DND-41 (cell line): ENCODE data around the gene BGN.

Experiments
- ATAC-seq: fragments of 200-7000 bp; cut with Tn5 transposase; 3 replicates; pipeline ENCODE4 v1.9.1; 2021; ENCODE audit warnings: low read depth; ENCODE audit not compliant: insufficient read depth
- DNase-seq: peaks from one replicate; pipeline ENCODE4 v3.0.0-alpha.2; 2020
- H2AFZ ChIP-seq: 2 replicates; pipeline ENCODE4 v1.6.0; 2012; ENCODE audit warnings: low read depth, low read length
- H3K27ac ChIP-seq: 2 replicates; pipeline ENCODE4 v1.5.1; 2012; ENCODE audit warnings: low read length, inconsistent platforms
- H3K27me3 ChIP-seq: fragments of 200-600 bp; sonication (generic); 2 replicates; pipeline ENCODE4 v1.6.0; 2012; ENCODE audit warnings: low read length, mild to moderate bottlenecking, inconsistent platforms; ENCODE audit not compliant: insufficient read depth, poor library complexity
- H3K36me3 ChIP-seq: 2 replicates; pipeline ENCODE4 v1.5.1; 2012; ENCODE audit warnings: low read length, inconsistent platforms; ENCODE audit not compliant: insufficient read depth
- H3K4me1 ChIP-seq: 2 replicates; pipeline ENCODE4 v1.5.1; 2012; ENCODE audit warnings: mild to moderate bottlenecking, low read length; ENCODE audit not compliant: insufficient read depth
- H3K4me2 ChIP-seq: 2 replicates; pipeline ENCODE4 v1.6.0; 2012; ENCODE audit warnings: mild to moderate bottlenecking, moderate library complexity, low read length, inconsistent platforms; ENCODE audit not compliant: insufficient read depth
- H3K4me3 ChIP-seq, 2 experiments: fragments of 200-600 bp in 1 of 2; shearing (Covaris generic) in 1 of 2; 2 replicates each; pipeline ENCODE4 v1.5.1; 2012 to 2016; ENCODE audit warnings: inconsistent platforms in 2 of 2, low read length in 2 of 2, mild to moderate bottlenecking in 2 of 2, low read depth in 1 of 2, moderate library complexity in 1 of 2
- H3K79me2 ChIP-seq: 2 replicates; pipeline ENCODE4 v1.6.0; 2012; ENCODE audit warnings: low read length, inconsistent platforms; ENCODE audit not compliant: insufficient read depth
- H3K9ac ChIP-seq: 2 replicates; pipeline ENCODE4 v1.6.0; 2012; ENCODE audit warnings: low read depth, mild to moderate bottlenecking, inconsistent platforms, low read length, moderate library complexity
- H3K9me3 ChIP-seq: 2 replicates; pipeline ENCODE4 v1.5.1; 2012; ENCODE audit warnings: low read length, moderate library complexity, mild to moderate bottlenecking, inconsistent platforms; ENCODE audit not compliant: insufficient read depth, severe bottlenecking
- H4K20me1 ChIP-seq: 2 replicates; pipeline ENCODE4 v1.6.0; 2012; ENCODE audit warnings: low read length; ENCODE audit not compliant: insufficient read depth
- EZH2 ChIP-seq: IDR thresholded peaks from 3 replicates; pipeline ENCODE4 v1.6.1; 2012; ENCODE audit warnings: borderline replicate concordance, low read depth, mild to moderate bottlenecking, moderate library complexity, low read length, inconsistent platforms; ENCODE audit not compliant: severe bottlenecking
- TF ChIP-seq, protein P1 (sequence below): IDR thresholded peaks from 2 replicates; pipeline ENCODE4 v1.5.1; 2012; ENCODE audit warnings: borderline replicate concordance, low read length, moderate library complexity, mild to moderate bottlenecking; ENCODE audit not compliant: poor library complexity, severe bottlenecking; ENCODE audit errors: extremely low read depth

BGN gene

DNA sequence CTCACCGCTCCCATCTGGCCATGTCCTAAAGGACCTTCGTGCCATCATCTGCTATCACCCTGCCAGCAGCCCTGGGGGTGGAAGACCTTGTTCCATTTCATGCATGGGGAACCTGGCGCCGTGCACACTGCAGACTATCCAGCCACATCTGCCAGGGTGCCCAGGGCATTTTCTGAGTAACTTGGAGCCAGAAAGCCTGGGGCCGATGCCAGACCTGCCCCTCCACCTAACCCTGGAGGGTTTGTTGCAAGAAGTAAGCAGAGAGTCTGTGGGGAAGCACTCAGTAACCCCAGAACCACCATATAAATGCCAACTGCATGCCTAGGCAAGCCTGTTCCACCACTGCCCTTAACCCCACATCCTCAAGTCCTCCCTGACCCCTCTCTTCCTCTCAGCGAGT lies 31.7 kb upstream of the BGN start:
- DNase-seq (no peak), ATAC-seq (no peak)
- Histone ChIP-seq H3K4me3 (no peak overlapping the region), H3K27ac (no peak overlapping the region), H3K27me3 (no peaks in the 10 kb centered on the region), H3K9ac (no peak overlapping the region), H3K79me2 (peaks cover 10% of the 10 kb centered on the region; the same call in 1 of the 2 replicates), H3K4me2 (no peak overlapping the region), H3K4me1 (no peaks in the 10 kb centered on the region), H3K9me3 (no peaks in the 10 kb centered on the region), H2AFZ (no peak overlapping the region), H4K20me1 (peaks cover 19% of the 10 kb centered on the region), H3K36me3 (peaks cover 47% of the 10 kb centered on the region)
- no peak for TF ChIP-seq EZH2
- TF ChIP-seq, protein P1, sequence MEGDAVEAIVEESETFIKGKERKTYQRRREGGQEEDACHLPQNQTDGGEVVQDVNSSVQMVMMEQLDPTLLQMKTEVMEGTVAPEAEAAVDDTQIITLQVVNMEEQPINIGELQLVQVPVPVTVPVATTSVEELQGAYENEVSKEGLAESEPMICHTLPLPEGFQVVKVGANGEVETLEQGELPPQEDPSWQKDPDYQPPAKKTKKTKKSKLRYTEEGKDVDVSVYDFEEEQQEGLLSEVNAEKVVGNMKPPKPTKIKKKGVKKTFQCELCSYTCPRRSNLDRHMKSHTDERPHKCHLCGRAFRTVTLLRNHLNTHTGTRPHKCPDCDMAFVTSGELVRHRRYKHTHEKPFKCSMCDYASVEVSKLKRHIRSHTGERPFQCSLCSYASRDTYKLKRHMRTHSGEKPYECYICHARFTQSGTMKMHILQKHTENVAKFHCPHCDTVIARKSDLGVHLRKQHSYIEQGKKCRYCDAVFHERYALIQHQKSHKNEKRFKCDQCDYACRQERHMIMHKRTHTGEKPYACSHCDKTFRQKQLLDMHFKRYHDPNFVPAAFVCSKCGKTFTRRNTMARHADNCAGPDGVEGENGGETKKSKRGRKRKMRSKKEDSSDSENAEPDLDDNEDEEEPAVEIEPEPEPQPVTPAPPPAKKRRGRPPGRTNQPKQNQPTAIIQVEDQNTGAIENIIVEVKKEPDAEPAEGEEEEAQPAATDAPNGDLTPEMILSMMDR: no peak

DNA sequence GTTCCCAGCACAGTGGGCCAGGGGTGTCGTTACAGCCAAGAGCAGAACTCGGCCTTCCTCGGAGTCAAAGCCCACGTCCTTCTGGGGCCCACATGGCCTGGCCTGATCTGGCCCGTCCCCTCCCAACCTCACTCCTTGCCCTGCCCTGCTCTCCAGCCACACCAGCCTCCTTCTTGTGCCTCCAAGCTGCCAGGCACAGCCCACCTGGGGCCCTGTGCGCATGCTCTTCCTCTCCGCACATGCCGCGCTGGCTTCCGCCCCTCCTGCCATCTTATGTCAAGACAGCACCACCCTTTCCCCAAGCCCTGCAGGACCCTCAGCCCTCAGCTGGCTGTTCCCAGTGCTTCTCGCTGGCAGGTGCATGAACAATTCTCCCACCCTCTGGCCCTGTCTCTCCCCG lies 31.2 kb upstream of the BGN start:
- ATAC-seq (no peak), DNase-seq (no peak)
- H3K27ac ChIP-seq: no peak overlapping the region
- H3K27me3 ChIP-seq: no peaks in the 10 kb centered on the region
- no peak overlapping the region for H3K4me3 ChIP-seq
- H3K4me1 ChIP-seq: peaks cover 2% of the 10 kb centered on the region; the same call in 1 of the 2 replicates
- H3K4me2 ChIP-seq: no peak overlapping the region
- no peak for TF ChIP-seq EZH2
- TF ChIP-seq, protein P1: no peak
- H2AFZ ChIP-seq: no peak overlapping the region
- no peaks in the 10 kb centered on the region for H3K9me3 ChIP-seq
- H3K79me2 ChIP-seq: peaks cover 15% of the 10 kb centered on the region
- H4K20me1 ChIP-seq: peaks cover 23% of the 10 kb centered on the region
- peaks cover 48% of the 10 kb centered on the region for H3K36me3 ChIP-seq
- no peak overlapping the region for H3K9ac ChIP-seq

DNA sequence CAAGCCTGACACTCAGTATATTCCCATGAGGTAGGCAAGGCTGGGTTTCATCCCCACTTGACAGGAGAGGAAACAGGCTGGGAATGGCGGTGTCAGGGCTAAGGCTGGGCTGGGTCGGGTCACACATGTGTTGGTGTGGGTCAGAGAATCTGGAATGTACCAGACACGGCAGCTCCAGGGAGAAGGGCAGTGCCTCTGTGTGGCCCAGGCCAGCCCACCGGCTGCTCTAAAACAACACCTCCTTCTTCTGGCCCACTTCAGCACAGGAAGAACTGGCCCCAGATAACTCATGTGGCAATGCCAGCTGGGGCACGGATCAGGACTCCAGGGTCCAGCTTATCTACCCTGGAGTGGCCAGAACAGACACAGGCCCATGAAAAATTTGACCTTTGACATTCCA lies 30.7 kb upstream of the BGN start:
- peaks cover 52% of the 10 kb centered on the region for H3K36me3 ChIP-seq
- no peak overlapping the region for H3K27ac ChIP-seq
- H3K4me2 ChIP-seq: no peak overlapping the region

More for the DNA sequence above, 30.7 kb upstream of the BGN start:
- Histone ChIP-seq H3K4me1 (peaks cover 8% of the 10 kb centered on the region), H3K9me3 (no peaks in the 10 kb centered on the region), H4K20me1 (peaks cover 28% of the 10 kb centered on the region), H2AFZ (no peak overlapping the region), H3K79me2 (peaks cover 21% of the 10 kb centered on the region), H3K9ac (no peak overlapping the region), H3K27me3 (no peaks in the 10 kb centered on the region), H3K4me3 (no peak overlapping the region)
- no peak for TF ChIP-seq EZH2
- TF ChIP-seq, protein P1: no peak
- ATAC-seq (no peak), DNase-seq (no peak)
